ENCODE measurements around the gene CLCN3.
"Not testable (repeated sequence)": the region's sequence is repeated elsewhere in the genome, so short reads cannot be mapped to it uniquely, and the experiment has no call there.

CLCN3 gene

GRCh38 chr4:169619958-169620879 is at the start of gene CLCN3:
Gene CLCN3, plus strand, starts transcription at chr4:169620578. Its CDS starts 15,351 bp downstream, at chr4:169635929.
- Histone ChIP-seq H3K9me3 (ENCODE audit: control insufficient read depth in 2 of 2, low read length in 2 of 2) (no peaks in the 10 kb centered on the region), H3K27me3 (ENCODE audit: control insufficient read depth in 2 of 2, insufficient read depth in 2 of 2, low read length in 2 of 2) (no peaks in the 10 kb centered on the region), H3K27ac (ENCODE audit: low read depth in 2 of 2, low read length in 2 of 2) (peak within 1 kb of the TSS; percentile 98 to 100), H3K4me3 (ENCODE audit: low read length in 2 of 2) (peak within 1 kb of the TSS; percentile 89 to 100), H3K36me3 (ENCODE audit: control insufficient read depth in 2 of 2, insufficient read depth in 2 of 2, low read length in 2 of 2) (no peaks in the 10 kb centered on the region), H3K4me1 (ENCODE audit: control insufficient read depth in 2 of 2, insufficient read depth in 2 of 2, low read length in 2 of 2) (peaks cover 3 to 18% of the 10 kb centered on the region in 2 donors), H3K9ac (ENCODE audit: low read depth in 1 of 2, low read length in 2 of 2) (peak within 1 kb of the TSS; percentile 99 to 100)

- H3K27ac ChIP-seq (ENCODE audit: low read depth in 2 of 2, low read length in 2 of 2); H3K4me3 ChIP-seq (ENCODE audit: low read length in 2 of 2); H3K4me1 ChIP-seq (ENCODE audit: control insufficient read depth in 2 of 2, insufficient read depth in 2 of 2, low read length in 2 of 2); H3K36me3 ChIP-seq (ENCODE audit: control insufficient read depth in 2 of 2, insufficient read depth in 2 of 2, low read length in 2 of 2); H3K27me3 ChIP-seq (ENCODE audit: control insufficient read depth in 2 of 2, insufficient read depth in 2 of 2, low read length in 2 of 2); H3K9ac ChIP-seq (ENCODE audit: low read depth in 1 of 2, low read length in 2 of 2); H3K9me3 ChIP-seq (ENCODE audit: control insufficient read depth in 2 of 2, low read length in 2 of 2): not testable (repeated sequence)
Observed at GRCh38 chr4:169571012-169571411, 49.4 kb upstream of the CLCN3 start.

DNA sequence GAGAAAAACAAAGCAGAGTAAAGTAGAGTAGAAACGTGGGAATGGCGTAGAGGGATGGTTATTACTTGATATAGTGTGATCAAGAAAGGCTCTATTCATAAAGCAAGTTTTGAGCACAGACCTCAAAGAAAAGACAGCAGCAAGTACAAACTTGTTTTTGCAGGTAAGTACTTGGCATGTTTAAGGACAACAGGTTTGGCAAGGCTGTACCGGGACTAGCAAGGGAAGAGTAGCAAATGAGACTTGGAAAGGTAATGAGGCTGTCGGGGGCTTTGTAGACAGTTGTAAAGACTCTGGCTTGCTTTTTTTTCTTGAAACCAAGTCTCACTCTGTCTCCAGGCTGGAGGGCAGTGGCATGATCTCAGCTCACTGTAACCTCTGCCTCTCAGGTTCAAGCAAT is 48.9 kb upstream of the CLCN3 start:
- Histone ChIP-seq H3K27ac (ENCODE audit: low read depth in 2 of 2, low read length in 2 of 2) (no peak overlapping the region), H3K9ac (ENCODE audit: low read depth in 1 of 2, low read length in 2 of 2) (no peak overlapping the region), H3K4me1 (ENCODE audit: control insufficient read depth in 2 of 2, insufficient read depth in 2 of 2, low read length in 2 of 2) (no peaks in the 10 kb centered on the region), H3K27me3 (ENCODE audit: control insufficient read depth in 2 of 2, insufficient read depth in 2 of 2, low read length in 2 of 2) (no peaks in the 10 kb centered on the region), H3K36me3 (ENCODE audit: control insufficient read depth in 2 of 2, insufficient read depth in 2 of 2, low read length in 2 of 2) (peaks cover 4 to 11% of the 10 kb centered on the region in 2 donors), H3K4me3 (ENCODE audit: low read length in 2 of 2) (no peak overlapping the region), H3K9me3 (ENCODE audit: control insufficient read depth in 2 of 2, low read length in 2 of 2) (no peaks in the 10 kb centered on the region)

DNA sequence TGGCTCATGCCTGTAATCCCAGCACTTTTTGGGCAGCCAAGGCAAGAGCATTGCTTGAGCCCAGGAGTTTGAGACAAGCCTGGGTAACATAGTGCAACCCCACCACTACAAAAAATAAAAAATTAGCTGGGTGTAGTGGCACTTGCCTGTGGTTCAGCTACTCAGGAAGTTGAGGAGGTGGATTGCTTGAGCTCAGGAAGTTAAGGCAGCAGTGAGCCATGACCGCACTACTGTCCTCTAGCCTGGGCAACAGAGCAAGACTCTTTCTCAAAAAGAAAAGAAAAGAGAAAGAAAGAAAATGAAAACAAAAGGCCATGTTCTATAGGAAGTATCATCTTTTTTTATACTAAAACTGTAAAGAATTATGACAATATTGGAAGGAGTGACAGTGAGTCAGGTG is 46.5 kb upstream of the CLCN3 start:
- no peaks in the 10 kb centered on the region for H3K27me3 ChIP-seq (ENCODE audit: control insufficient read depth in 2 of 2, insufficient read depth in 2 of 2, low read length in 2 of 2)
- peaks cover 4 to 11% of the 10 kb centered on the region in 2 donors for H3K36me3 ChIP-seq (ENCODE audit: control insufficient read depth in 2 of 2, insufficient read depth in 2 of 2, low read length in 2 of 2)
- H3K4me1 ChIP-seq (ENCODE audit: control insufficient read depth in 2 of 2, insufficient read depth in 2 of 2, low read length in 2 of 2): no peaks in the 10 kb centered on the region
- H3K9ac ChIP-seq (ENCODE audit: low read depth in 1 of 2, low read length in 2 of 2): no peak overlapping the region
- H3K9me3 ChIP-seq (ENCODE audit: control insufficient read depth in 2 of 2, low read length in 2 of 2): no peaks in the 10 kb centered on the region
- no peak overlapping the region for H3K27ac ChIP-seq (ENCODE audit: low read depth in 2 of 2, low read length in 2 of 2)
- no peak overlapping the region for H3K4me3 ChIP-seq (ENCODE audit: low read length in 2 of 2)

GRCh38 chr4:169582203-169582602 is 38.2 kb upstream of the CLCN3 start:
- no peaks in the 10 kb centered on the region for H3K9me3 ChIP-seq (ENCODE audit: control insufficient read depth in 2 of 2, low read length in 2 of 2)
- no peak overlapping the region for H3K9ac ChIP-seq (ENCODE audit: low read depth in 1 of 2, low read length in 2 of 2)
- H3K4me1 ChIP-seq (ENCODE audit: control insufficient read depth in 2 of 2, insufficient read depth in 2 of 2, low read length in 2 of 2): no peaks in the 10 kb centered on the region
- H3K4me3 ChIP-seq (ENCODE audit: low read length in 2 of 2): no peak overlapping the region
- no peak overlapping the region for H3K27ac ChIP-seq (ENCODE audit: low read depth in 2 of 2, low read length in 2 of 2)
- no peaks in the 10 kb centered on the region for H3K27me3 ChIP-seq (ENCODE audit: control insufficient read depth in 2 of 2, insufficient read depth in 2 of 2, low read length in 2 of 2)
- peaks cover 5 to 16% of the 10 kb centered on the region in 2 donors for H3K36me3 ChIP-seq (ENCODE audit: control insufficient read depth in 2 of 2, insufficient read depth in 2 of 2, low read length in 2 of 2)

- H3K9ac ChIP-seq (ENCODE audit: low read depth in 1 of 2, low read length in 2 of 2): no peak overlapping the region
- no peaks in the 10 kb centered on the region for H3K4me1 ChIP-seq (ENCODE audit: control insufficient read depth in 2 of 2, insufficient read depth in 2 of 2, low read length in 2 of 2)
- no peak overlapping the region for H3K27ac ChIP-seq (ENCODE audit: low read depth in 2 of 2, low read length in 2 of 2)
- peaks cover 5 to 16% of the 10 kb centered on the region in 2 donors for H3K36me3 ChIP-seq (ENCODE audit: control insufficient read depth in 2 of 2, insufficient read depth in 2 of 2, low read length in 2 of 2)
- no peak overlapping the region for H3K4me3 ChIP-seq (ENCODE audit: low read length in 2 of 2)
- no peaks in the 10 kb centered on the region for H3K9me3 ChIP-seq (ENCODE audit: control insufficient read depth in 2 of 2, low read length in 2 of 2)
- no peaks in the 10 kb centered on the region for H3K27me3 ChIP-seq (ENCODE audit: control insufficient read depth in 2 of 2, insufficient read depth in 2 of 2, low read length in 2 of 2)
Observed at GRCh38 chr4:169582706-169583105, 37.7 kb upstream of the CLCN3 start.

- H3K9me3 ChIP-seq (ENCODE audit: control insufficient read depth in 2 of 2, low read length in 2 of 2): no peaks in the 10 kb centered on the region
- peaks cover 5 to 16% of the 10 kb centered on the region in 2 donors for H3K36me3 ChIP-seq (ENCODE audit: control insufficient read depth in 2 of 2, insufficient read depth in 2 of 2, low read length in 2 of 2)
- no peak overlapping the region for H3K9ac ChIP-seq (ENCODE audit: low read depth in 1 of 2, low read length in 2 of 2)
- H3K27me3 ChIP-seq (ENCODE audit: control insufficient read depth in 2 of 2, insufficient read depth in 2 of 2, low read length in 2 of 2): no peaks in the 10 kb centered on the region
- H3K4me1 ChIP-seq (ENCODE audit: control insufficient read depth in 2 of 2, insufficient read depth in 2 of 2, low read length in 2 of 2): no peaks in the 10 kb centered on the region
- no peak overlapping the region for H3K4me3 ChIP-seq (ENCODE audit: low read length in 2 of 2)
- H3K27ac ChIP-seq (ENCODE audit: low read depth in 2 of 2, low read length in 2 of 2): no peak overlapping the region
Observed at GRCh38 chr4:169583563-169583962, 36.8 kb upstream of the CLCN3 start.

DNA sequence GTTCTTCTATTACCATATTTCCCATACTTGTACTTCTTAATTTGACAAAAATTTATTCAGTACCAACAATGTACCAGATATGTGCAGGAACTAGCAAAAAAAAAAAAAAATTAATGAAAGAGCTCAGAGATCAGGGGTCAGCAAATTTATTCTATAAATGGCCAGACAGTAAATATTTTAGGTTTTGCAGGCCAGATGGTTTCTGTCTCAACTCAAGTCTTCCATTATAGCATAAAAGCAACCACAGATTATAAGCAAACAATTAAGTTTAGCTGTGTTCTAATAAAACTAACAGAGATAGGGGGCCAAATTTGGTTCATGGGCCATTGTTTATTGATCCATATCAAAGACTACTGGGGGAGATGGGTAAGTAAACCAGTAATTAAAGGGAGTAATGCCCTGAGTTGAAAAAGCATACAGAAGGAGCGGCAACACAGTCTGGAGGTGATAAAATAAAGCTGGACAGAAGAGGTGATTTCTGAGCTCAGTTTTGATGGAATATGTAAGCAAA is 27.3 kb upstream of the CLCN3 start:
- no peaks in the 10 kb centered on the region for H3K4me1 ChIP-seq (ENCODE audit: control insufficient read depth in 2 of 2, insufficient read depth in 2 of 2, low read length in 2 of 2)
- no peak overlapping the region for H3K4me3 ChIP-seq (ENCODE audit: low read length in 2 of 2)
- no peak overlapping the region for H3K27ac ChIP-seq (ENCODE audit: low read depth in 2 of 2, low read length in 2 of 2)
- H3K27me3 ChIP-seq (ENCODE audit: control insufficient read depth in 2 of 2, insufficient read depth in 2 of 2, low read length in 2 of 2): no peaks in the 10 kb centered on the region
- H3K9ac ChIP-seq (ENCODE audit: low read depth in 1 of 2, low read length in 2 of 2): no peak overlapping the region
- peaks cover 0 to 6% of the 10 kb centered on the region in 2 donors for H3K36me3 ChIP-seq (ENCODE audit: control insufficient read depth in 2 of 2, insufficient read depth in 2 of 2, low read length in 2 of 2)
- no peaks in the 10 kb centered on the region for H3K9me3 ChIP-seq (ENCODE audit: control insufficient read depth in 2 of 2, low read length in 2 of 2)

DNA sequence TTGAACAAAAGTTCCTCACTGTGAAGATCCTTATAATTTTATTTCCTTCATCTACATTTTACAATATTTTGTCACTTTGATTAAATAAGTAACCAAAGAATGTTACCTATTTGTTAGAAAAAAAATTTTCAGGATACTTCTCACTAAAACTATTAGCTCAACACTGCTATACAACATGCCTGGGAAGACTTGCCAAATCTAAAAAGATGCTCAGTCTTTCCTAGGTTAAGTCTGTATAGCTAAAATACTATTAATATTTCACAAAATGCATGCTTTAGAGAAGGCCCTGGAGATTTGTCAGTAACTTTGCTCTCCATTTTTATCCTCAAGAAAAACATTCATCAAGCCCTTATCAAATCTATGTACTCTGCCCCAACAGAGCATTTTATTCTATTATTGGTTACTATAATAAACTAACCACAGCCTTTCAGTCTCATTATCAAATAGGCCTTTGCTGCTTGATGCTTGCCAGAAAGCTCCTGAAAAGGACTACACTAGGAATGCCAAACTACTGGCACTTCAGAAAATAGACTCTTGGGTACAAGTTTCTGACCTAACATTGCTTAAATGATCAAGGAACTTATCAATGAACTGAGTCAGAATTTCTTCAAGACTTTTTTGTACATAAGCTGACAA is 25.7 kb upstream of the CLCN3 start:
- Histone ChIP-seq H3K4me3 (ENCODE audit: low read length in 2 of 2) (no peak overlapping the region), H3K9me3 (ENCODE audit: control insufficient read depth in 2 of 2, low read length in 2 of 2) (no peaks in the 10 kb centered on the region), H3K36me3 (ENCODE audit: control insufficient read depth in 2 of 2, insufficient read depth in 2 of 2, low read length in 2 of 2) (peaks cover 0 to 6% of the 10 kb centered on the region in 2 donors), H3K4me1 (ENCODE audit: control insufficient read depth in 2 of 2, insufficient read depth in 2 of 2, low read length in 2 of 2) (no peaks in the 10 kb centered on the region), H3K27me3 (ENCODE audit: control insufficient read depth in 2 of 2, insufficient read depth in 2 of 2, low read length in 2 of 2) (no peaks in the 10 kb centered on the region), H3K27ac (ENCODE audit: low read depth in 2 of 2, low read length in 2 of 2) (no peak overlapping the region), H3K9ac (ENCODE audit: low read depth in 1 of 2, low read length in 2 of 2) (no peak overlapping the region)

Measured in mucosa of rectum (tissue), 2 donors.